T-helper 17 cell (primary cell): ENCODE measurements around the gene OR51A7. TPM values are rescaled to one million over a fixed set of nuclear protein-coding genes. Genes with fewer than 3 reads are reported as not detected.
"Not testable (repeated sequence)": the region's sequence is repeated elsewhere in the genome, so short reads cannot be mapped to it uniquely, and the experiment has no call there.

Source experiments
- ATAC-seq: fragments of 150-1000 bp; cut with Tn5 transposase; 2 replicates; pipeline ENCODE4 v1.10.0; 2021; ENCODE audit warnings: mild to moderate bottlenecking, moderate library complexity
- DNase-seq, 3 donors: peaks; one replicate each; pipeline versions ENCODE4 v3.0.0 to v3.0.0-alpha.2; 2020 to 2021
- H3K9me3 ChIP-seq: one replicate; pipeline ENCODE4 v1.7.0; 2013; ENCODE audit warnings: low read length, mild to moderate bottlenecking; ENCODE audit not compliant: control insufficient read depth, poor library complexity, severe bottlenecking
- H3K27ac Mint-ChIP-seq: one replicate; pipeline ENCODE4 v1.8.0; 2022; ENCODE audit warnings: mild to moderate bottlenecking, moderate library complexity, mixed read lengths
- H3K27me3 Mint-ChIP-seq: one replicate; pipeline ENCODE4 v1.8.0; 2022; ENCODE audit warnings: mixed read lengths
- H3K36me3 Mint-ChIP-seq: one replicate; pipeline ENCODE4 v1.8.0; 2022; ENCODE audit warnings: low read depth, mixed read lengths
- H3K4me1 Mint-ChIP-seq: one replicate; pipeline ENCODE4 v1.8.0; 2022; ENCODE audit warnings: mild to moderate bottlenecking, mixed read lengths
- H3K4me3 Mint-ChIP-seq: one replicate; pipeline ENCODE4 v1.8.0; 2022; ENCODE audit warnings: mild to moderate bottlenecking, moderate library complexity, mixed read lengths
- total RNA-seq, 4 donors: library from RNA in 2 of 4; stranded (reverse) in 2 of 4; gene quantifications; one replicate each; pipeline ENCODE4 v1.2.3 and lab custom pipeline; 2022 to 2026

The OR51A7 gene, protein sequence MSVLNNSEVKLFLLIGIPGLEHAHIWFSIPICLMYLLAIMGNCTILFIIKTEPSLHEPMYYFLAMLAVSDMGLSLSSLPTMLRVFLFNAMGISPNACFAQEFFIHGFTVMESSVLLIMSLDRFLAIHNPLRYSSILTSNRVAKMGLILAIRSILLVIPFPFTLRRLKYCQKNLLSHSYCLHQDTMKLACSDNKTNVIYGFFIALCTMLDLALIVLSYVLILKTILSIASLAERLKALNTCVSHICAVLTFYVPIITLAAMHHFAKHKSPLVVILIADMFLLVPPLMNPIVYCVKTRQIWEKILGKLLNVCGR
- not detected for total RNA-seq
- total RNA-seq (lab: John Stamatoyannopoulos, UW): 0 reads per million in 2 donors

DNA sequence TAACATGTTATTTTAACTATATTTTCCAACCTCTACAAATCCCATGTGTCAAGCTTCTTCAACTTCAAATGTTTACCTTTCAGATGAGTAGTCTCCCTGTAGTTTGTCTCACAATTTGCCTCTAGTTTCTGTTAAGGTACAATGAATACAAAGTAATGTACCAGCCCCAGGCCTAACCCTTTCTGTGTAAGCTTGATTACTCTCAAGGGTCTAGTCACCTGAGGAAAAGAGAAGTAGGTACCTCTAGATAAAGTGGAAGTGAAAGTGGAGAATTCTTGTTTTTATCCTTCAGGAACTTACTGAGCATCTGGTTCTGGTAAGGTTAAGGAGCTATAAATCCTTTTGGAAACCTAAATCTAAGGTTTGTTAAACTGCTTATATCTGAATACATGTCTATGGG is at the start of gene OR51A7:
Gene OR51A7, plus strand, starts transcription at position 300 of the 400 bp plus-strand sequence. CDS start 3,587 bp downstream, outside the sequence.
- H3K4me1 Mint-ChIP-seq: no peaks in the 10 kb centered on the region
- H3K36me3 Mint-ChIP-seq: no peaks in the 10 kb centered on the region
- ATAC-seq (no peak), DNase-seq (no peak)
- H3K27ac Mint-ChIP-seq: no peak within 1 kb of the TSS
- H3K27me3 Mint-ChIP-seq: peaks cover 7% of the 10 kb centered on the region
- no peaks in the 10 kb centered on the region for H3K9me3 ChIP-seq
- H3K4me3 Mint-ChIP-seq: no peak within 1 kb of the TSS

DNA sequence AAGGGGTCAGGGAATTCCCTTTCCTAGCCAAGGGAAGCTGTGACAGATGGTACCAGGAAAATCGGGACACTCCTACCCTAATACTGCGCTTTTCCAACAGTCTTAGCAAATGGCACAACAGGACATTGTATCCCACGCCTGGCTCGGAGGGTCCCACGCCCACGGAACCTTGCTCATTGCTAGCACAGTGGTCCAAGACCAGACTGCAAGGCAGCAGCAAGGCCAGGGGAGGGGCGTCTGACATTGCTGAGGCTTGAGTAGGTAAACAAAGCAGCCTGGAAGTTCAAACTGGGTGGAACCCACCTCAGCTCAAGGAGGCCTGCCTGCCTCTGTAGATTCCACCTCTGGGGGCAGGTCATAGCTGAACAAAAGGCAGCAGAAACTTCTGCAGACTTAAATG is 49.3 kb upstream of the OR51A7 start:
- H3K27ac Mint-ChIP-seq, ATAC-seq, H3K4me3 Mint-ChIP-seq, H3K27me3 Mint-ChIP-seq, DNase-seq, H3K4me1 Mint-ChIP-seq, H3K9me3 ChIP-seq, H3K36me3 Mint-ChIP-seq: not testable (repeated sequence)

DNA sequence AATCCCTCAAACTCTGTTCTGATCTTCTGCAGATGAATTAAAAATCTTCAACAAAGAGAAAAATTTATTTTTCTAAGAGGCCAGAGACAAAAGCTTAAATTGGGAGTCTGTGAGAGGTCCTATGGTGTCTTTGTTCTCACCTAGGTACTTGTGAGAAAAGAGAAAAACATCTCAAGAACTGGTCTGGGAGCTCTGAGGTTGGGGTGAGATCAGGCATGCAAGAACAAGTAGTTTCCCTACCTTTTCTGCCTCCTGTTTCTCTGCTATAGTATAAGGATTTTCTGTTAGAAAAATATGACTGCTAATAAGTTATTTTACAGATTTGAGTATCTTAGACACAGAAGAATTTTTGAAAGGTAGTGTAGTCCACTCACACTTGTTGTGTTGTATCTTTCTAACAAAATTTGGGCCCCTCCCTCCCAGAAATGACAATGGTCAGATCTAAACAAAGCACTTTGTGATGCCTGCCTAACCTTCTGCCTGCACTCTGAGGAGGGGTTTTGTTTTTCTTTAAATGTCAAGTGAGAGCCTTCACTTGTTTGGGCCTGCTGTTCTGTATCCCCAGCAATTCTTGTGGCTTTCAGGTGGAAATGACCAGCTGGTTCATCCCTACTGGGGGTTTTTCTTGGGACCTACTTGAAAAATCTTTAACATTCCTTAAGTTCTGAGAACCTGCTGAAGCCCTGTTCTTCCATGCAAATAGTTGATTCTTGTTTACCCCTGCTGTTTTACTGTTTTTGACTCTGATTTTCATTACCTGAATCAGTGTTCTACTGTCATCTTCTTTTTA is 40.9 kb upstream of the OR51A7 start:
- ATAC-seq: no peak
- no peaks in the 10 kb centered on the region for H3K36me3 Mint-ChIP-seq
- H3K4me3 Mint-ChIP-seq: no peak overlapping the region
- no peaks in the 10 kb centered on the region for H3K9me3 ChIP-seq
- H3K27me3 Mint-ChIP-seq: no peaks in the 10 kb centered on the region
- no peak for DNase-seq
- no peak overlapping the region for H3K27ac Mint-ChIP-seq
- no peaks in the 10 kb centered on the region for H3K4me1 Mint-ChIP-seq

DNA sequence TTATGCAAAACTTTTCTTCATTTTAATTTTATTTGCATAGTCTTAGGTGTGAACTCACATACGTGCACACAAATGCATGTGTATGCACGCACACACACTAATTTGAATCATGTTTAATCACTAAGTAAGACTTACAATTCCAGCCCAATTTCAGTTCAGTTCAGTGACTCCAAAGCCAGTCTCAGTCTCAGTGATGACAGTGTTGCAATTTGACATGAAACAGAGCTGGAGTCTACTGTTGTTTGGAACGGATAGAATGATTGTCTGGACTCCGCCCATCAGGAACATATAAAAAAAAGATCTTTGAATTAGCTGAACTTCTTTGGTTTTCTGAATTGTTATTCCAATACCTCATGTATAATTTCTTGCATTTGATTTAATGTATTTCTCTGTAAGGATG is 39.7 kb upstream of the OR51A7 start:
- no peaks in the 10 kb centered on the region for H3K9me3 ChIP-seq

DNA sequence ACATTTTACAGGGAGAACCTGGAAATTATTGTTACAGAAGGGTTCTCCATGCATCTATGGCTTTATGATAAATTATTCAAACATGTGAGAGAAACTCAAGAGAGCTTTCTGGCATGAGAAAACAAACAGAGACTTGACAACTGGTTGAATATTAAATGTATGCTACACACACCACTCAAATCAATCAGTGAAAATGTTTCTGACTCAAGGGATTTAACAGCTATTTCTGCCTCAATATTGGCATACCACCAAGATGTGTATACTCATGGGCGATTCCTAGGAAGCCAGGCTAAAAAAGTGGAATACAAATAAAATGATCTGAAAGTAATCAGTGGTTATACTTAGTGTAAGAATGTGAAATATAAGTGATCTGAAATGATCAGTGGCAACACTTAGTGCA is 37.7 kb upstream of the OR51A7 start:
- H3K4me1 Mint-ChIP-seq: no peaks in the 10 kb centered on the region
- ATAC-seq (no peak), DNase-seq (no peak)
- H3K4me3 Mint-ChIP-seq: no peak overlapping the region
- no peaks in the 10 kb centered on the region for H3K9me3 ChIP-seq
- no peaks in the 10 kb centered on the region for H3K27me3 Mint-ChIP-seq
- no peaks in the 10 kb centered on the region for H3K36me3 Mint-ChIP-seq
- no peak overlapping the region for H3K27ac Mint-ChIP-seq

More for the DNA sequence above, 39.7 kb upstream of the OR51A7 start:
- DNase-seq (no peak), ATAC-seq (no peak)
- H3K4me3 Mint-ChIP-seq: no peak overlapping the region
- no peaks in the 10 kb centered on the region for H3K27me3 Mint-ChIP-seq
- H3K27ac Mint-ChIP-seq: no peak overlapping the region
- H3K4me1 Mint-ChIP-seq: no peaks in the 10 kb centered on the region
- H3K36me3 Mint-ChIP-seq: no peaks in the 10 kb centered on the region

DNA sequence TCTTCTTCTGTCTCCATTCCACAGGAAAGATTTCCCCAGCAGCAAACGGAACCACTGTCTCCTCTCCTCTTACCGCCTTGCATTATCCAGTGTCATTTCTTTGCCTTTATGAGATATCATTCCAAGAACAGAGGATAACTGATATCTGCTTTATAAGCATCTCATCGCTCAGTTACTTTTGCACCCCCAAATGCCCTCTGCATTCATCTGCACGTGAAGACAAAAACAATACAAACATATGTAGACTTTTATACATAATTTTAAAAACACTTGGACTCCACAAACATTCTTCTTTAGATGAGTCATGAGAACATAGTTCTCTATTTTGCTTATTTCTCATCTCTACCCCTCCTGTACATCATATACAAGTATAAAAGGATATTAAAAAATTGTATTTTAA is 22.4 kb upstream of the OR51A7 start:
- no peaks in the 10 kb centered on the region for H3K27me3 Mint-ChIP-seq
- H3K4me1 Mint-ChIP-seq: no peaks in the 10 kb centered on the region
- H3K27ac Mint-ChIP-seq: no peak overlapping the region
- DNase-seq (no peak), ATAC-seq (no peak)
- H3K9me3 ChIP-seq: no peaks in the 10 kb centered on the region
- no peak overlapping the region for H3K4me3 Mint-ChIP-seq
- H3K36me3 Mint-ChIP-seq: no peaks in the 10 kb centered on the region

DNA sequence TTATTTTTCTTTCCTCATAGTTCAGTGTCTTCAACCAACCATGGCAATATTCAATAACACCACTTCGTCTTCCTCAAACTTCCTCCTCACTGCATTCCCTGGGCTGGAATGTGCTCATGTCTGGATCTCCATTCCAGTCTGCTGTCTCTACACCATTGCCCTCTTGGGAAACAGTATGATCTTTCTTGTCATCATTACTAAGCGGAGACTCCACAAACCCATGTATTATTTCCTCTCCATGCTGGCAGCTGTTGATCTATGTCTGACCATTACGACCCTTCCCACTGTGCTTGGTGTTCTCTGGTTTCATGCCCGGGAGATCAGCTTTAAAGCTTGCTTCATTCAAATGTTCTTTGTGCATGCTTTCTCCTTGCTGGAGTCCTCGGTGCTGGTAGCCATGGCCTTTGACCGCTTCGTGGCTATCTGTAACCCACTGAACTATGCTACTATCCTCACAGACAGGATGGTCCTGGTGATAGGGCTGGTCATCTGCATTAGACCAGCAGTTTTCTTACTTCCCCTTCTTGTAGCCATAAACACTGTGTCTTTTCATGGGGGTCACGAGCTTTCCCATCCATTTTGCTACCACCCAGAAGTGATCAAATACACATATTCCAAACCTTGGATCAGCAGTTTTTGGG is 21.6 kb upstream of the OR51A7 start, which contains the start of gene OR51T1:
Gene OR51T1, plus strand, starts transcription at position 41 of the 641 bp plus-strand sequence. Its CDS starts 0 bp downstream, at position 41.
- no peak for ATAC-seq
- Mint-ChIP-seq H3K4me3 (no peak within 1 kb of the TSS), H3K27me3 (no peaks in the 10 kb centered on the region), H3K36me3 (no peaks in the 10 kb centered on the region), H3K4me1 (no peaks in the 10 kb centered on the region), H3K27ac (no peak within 1 kb of the TSS)
- no peak for DNase-seq
- H3K9me3 ChIP-seq: no peaks in the 10 kb centered on the region

DNA sequence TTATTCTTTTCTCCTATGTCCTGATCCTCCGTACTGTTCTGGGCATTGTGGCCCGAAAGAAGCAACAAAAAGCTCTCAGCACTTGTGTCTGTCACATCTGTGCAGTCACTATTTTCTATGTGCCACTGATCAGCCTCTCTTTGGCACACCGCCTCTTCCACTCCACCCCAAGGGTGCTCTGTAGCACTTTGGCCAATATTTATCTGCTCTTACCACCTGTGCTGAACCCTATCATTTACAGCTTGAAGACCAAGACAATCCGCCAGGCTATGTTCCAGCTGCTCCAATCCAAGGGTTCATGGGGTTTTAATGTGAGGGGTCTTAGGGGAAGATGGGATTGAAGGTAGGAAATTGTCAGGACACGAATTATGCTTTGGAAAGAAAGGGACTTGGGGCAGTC is 21.0 kb upstream of the OR51A7 start:
- no peak for DNase-seq
- H3K36me3 Mint-ChIP-seq: no peaks in the 10 kb centered on the region
- H3K27ac Mint-ChIP-seq: no peak overlapping the region
- no peak for ATAC-seq
- H3K9me3 ChIP-seq: no peaks in the 10 kb centered on the region
- no peaks in the 10 kb centered on the region for H3K27me3 Mint-ChIP-seq
- H3K4me3 Mint-ChIP-seq: no peak overlapping the region
- no peaks in the 10 kb centered on the region for H3K4me1 Mint-ChIP-seq

DNA sequence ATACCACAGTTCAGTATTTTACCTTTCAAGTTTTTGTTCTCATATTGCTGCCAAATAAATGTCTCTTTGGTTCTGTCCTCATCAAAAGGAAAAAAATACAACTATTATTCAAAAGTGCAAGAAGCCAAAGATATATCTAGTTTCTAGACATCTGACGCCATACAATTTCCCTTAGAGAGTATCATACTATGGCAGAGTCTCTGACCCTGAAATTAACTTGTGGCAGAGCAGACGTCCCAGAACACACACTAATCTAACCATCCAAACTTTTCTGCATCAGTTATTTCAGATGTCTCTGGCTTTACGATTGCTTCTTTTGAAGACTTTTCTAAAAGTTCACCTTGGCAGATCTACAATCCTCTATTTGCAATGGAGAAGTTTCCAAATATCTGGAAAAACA is 19.2 kb upstream of the OR51A7 start:
- DNase-seq (no peak), ATAC-seq (no peak)
- H3K4me1 Mint-ChIP-seq: no peaks in the 10 kb centered on the region
- H3K36me3 Mint-ChIP-seq: no peaks in the 10 kb centered on the region
- no peak overlapping the region for H3K27ac Mint-ChIP-seq
- H3K9me3 ChIP-seq: no peaks in the 10 kb centered on the region
- H3K4me3 Mint-ChIP-seq: no peak overlapping the region
- H3K27me3 Mint-ChIP-seq: no peaks in the 10 kb centered on the region

DNA sequence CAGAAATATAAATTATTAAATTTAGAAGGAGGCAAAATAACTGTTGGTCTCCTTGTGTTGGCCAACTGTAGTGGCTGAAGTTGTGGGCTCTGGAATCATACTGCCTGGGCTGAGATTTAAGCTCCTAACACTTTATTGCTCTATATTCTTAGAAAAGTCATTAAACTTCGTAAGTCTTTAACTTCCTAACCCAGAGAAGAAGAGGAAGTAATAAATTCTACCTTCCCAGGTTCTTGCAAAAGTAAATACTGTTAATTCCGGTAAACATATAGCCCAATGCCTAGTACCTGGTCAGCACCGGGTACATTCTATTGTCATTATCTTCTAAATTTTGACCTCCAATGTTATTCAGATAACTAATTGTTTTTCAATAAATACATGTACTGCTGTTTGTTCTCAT is 17.4 kb upstream of the OR51A7 start:
- H3K27ac Mint-ChIP-seq: no peak overlapping the region
- H3K36me3 Mint-ChIP-seq: no peaks in the 10 kb centered on the region
- ATAC-seq: no peak
- H3K27me3 Mint-ChIP-seq: no peaks in the 10 kb centered on the region
- no peaks in the 10 kb centered on the region for H3K4me1 Mint-ChIP-seq
- H3K4me3 Mint-ChIP-seq: no peak overlapping the region
- no peak for DNase-seq
- no peaks in the 10 kb centered on the region for H3K9me3 ChIP-seq

DNA sequence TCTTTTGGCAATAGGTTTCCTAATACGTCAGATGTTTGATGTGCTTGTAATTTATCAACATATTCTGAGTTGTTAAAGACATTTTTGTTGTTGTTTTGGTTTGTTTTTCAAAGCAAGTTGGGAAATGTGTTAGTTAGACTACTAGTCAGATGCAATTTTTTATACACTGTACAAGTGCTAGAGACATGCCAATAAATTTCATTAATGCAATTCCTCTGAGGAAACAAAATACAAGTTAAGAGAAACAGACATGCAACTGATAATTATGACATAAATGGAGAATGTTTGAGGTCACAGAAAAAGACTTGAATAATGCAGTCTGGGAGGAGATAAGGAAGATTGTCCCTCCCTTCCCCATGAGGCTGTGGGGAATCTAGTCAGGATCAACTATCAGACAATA is 16.0 kb upstream of the OR51A7 start:
- no peaks in the 10 kb centered on the region for H3K27me3 Mint-ChIP-seq
- H3K9me3 ChIP-seq: no peaks in the 10 kb centered on the region
- DNase-seq (no peak), ATAC-seq (no peak)
- no peak overlapping the region for H3K4me3 Mint-ChIP-seq
- H3K36me3 Mint-ChIP-seq: no peaks in the 10 kb centered on the region
- H3K4me1 Mint-ChIP-seq: no peaks in the 10 kb centered on the region
- no peak overlapping the region for H3K27ac Mint-ChIP-seq

DNA sequence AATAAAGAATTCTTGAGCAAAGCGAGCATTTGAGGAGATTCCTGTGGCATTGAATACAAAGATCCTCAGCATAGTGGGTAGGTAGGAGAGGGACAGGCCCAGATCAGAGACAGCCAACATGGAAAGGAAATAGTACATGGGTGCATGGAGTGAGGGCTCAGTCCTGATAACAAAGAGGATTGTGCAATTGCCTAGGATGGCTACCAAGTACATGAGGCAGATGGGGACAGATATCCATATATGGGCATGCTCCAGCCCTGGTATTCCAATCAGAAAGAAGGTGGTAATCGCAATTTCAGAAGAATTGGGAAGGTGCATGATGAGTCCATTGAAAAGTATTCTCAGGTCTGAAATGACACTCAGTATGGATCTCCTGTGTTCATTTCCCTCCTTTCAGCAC is 13.3 kb upstream of the OR51A7 start:
- no peaks in the 10 kb centered on the region for H3K36me3 Mint-ChIP-seq
- H3K27ac Mint-ChIP-seq: no peak overlapping the region
- ATAC-seq (no peak), DNase-seq (no peak)
- no peaks in the 10 kb centered on the region for H3K9me3 ChIP-seq
- H3K4me3 Mint-ChIP-seq: no peak overlapping the region
- H3K27me3 Mint-ChIP-seq: no peaks in the 10 kb centered on the region
- H3K4me1 Mint-ChIP-seq: no peaks in the 10 kb centered on the region

DNA sequence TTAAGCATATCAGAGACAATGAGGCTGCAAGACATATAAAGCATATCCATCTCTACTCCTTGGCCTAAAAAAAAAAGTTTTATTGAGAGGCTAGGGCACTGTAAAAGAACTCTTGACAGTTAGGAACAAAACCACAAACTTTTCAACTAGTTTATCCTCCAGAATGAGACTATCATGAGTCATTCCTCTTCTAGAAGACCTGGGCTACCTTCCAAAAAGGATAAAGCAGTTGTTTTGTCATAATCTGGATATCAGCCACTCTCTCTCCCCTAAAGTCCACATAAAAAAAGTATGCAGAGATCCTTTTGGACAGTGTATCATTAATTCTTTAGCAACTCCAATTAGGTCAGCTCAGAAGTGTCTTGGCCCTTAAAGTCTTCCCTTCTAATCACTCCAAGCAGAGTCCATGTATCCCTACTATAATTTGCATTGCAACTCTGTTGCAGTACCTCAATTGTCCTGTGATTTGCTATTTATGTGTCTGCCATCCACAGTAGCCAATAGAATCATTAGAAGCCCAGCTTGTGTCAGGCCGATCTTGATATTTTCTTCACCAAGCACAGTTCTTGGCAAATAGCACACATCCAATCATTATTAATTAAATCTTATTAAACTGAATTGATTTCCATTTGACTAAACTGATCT is 11.5 kb upstream of the OR51A7 start:
- no peak for DNase-seq
- no peaks in the 10 kb centered on the region for H3K27me3 Mint-ChIP-seq
- ATAC-seq: no peak
- H3K4me1 Mint-ChIP-seq: no peaks in the 10 kb centered on the region
- H3K4me3 Mint-ChIP-seq: no peak overlapping the region
- H3K27ac Mint-ChIP-seq: no peak overlapping the region
- no peaks in the 10 kb centered on the region for H3K36me3 Mint-ChIP-seq
- H3K9me3 ChIP-seq: no peaks in the 10 kb centered on the region
